HepG2 (cell line): Measurements from ENCODE around the gene OTUD6A. TPM values are rescaled to one million over a fixed set of nuclear protein-coding genes. Genes with fewer than 3 reads are reported as not detected.

Experiments
- ARID5B ChIP-seq: IDR thresholded peaks from 2 replicates; pipeline ENCODE4 v1.4.0; 2020; ENCODE audit warnings: mild to moderate bottlenecking, missing genetic modification reagents
- ATF7-NPFF ChIP-seq: sonication (generic); formaldehyde crosslinking; IDR thresholded peaks from 2 replicates; pipeline ENCODE4 v1.8.1; 2023; ENCODE audit warnings: mild to moderate bottlenecking, low read depth, missing genetic modification reagents, moderate library complexity
- CBX2 ChIP-seq, 2 experiments: fragments of 200-600 bp in 1 of 2; sonication (generic); formaldehyde crosslinking in 1 of 2; IDR thresholded peaks; 2 replicates each; pipeline versions ENCODE4 v1.7.0 to v1.8.1; 2018 to 2022; ENCODE audit warnings: low read depth in 2 of 2, low read length in 1 of 2, mild to moderate bottlenecking in 1 of 2, missing genetic modification reagents in 1 of 2
- CREM ChIP-seq, 2 experiments: sonication (generic) in 1 of 2; formaldehyde crosslinking in 1 of 2; IDR thresholded peaks; 2 replicates each; pipeline versions ENCODE4 v1.4.0 to v1.6.1; 2016 to 2020; ENCODE audit warnings: antibody characterized with exemption in 1 of 2, mild to moderate bottlenecking in 1 of 2, missing genetic modification reagents in 1 of 2
- ETV5 ChIP-seq: IDR thresholded peaks from 2 replicates; pipeline ENCODE4 v1.6.1; 2018; ENCODE audit warnings: missing biosample characterization, missing genetic modification reagents, inconsistent platforms, borderline replicate concordance
- FOXP1 ChIP-seq, 2 experiments: fragments of 450-650 bp in 1 of 2; IDR thresholded peaks; 2 replicates each; pipeline ENCODE4 v1.6.1; 2017 to 2018; ENCODE audit warnings: antibody characterized with exemption in 1 of 2
- HNF4A ChIP-seq: sonication (generic); formaldehyde crosslinking; IDR thresholded peaks from 2 replicates; pipeline ENCODE4 v1.4.0; 2020; ENCODE audit warnings: missing genetic modification reagents
- LCORL ChIP-seq, 2 experiments: fragments of 450-650 bp in 1 of 2; sonication (generic) in 1 of 2; formaldehyde crosslinking in 1 of 2; IDR thresholded peaks; 2 replicates each; pipeline versions ENCODE4 v1.5.0 to v1.6.1; 2017 to 2020; ENCODE audit warnings: antibody characterized with exemption in 1 of 2, missing genetic modification reagents in 1 of 2
- MEIS2 ChIP-seq: sonication (generic); formaldehyde crosslinking; IDR thresholded peaks from 2 replicates; pipeline ENCODE4 v1.9.0; 2021; ENCODE audit warnings: mild to moderate bottlenecking, missing genetic modification reagents
- MXI1 ChIP-seq: IDR thresholded peaks from 3 replicates; pipeline ENCODE4 v1.6.1; 2012; ENCODE audit warnings: low read depth, low read length, inconsistent platforms, borderline replicate concordance
- PTBP1 ChIP-seq: fragments of 200-400 bp; formaldehyde crosslinking; IDR thresholded peaks from 2 replicates; pipeline ENCODE4 v1.6.1; 2018; ENCODE audit warnings: low read length, low read depth; ENCODE audit not compliant: poor library complexity, severe bottlenecking
- SMAD9 ChIP-seq: sonication (generic); formaldehyde crosslinking; IDR thresholded peaks from 2 replicates; pipeline ENCODE4 v1.5.1; 2020; ENCODE audit warnings: mild to moderate bottlenecking, missing genetic modification reagents
- TEAD2 ChIP-seq: sonication (generic); formaldehyde crosslinking; IDR thresholded peaks from 2 replicates; pipeline ENCODE4 v1.9.0; 2021; ENCODE audit warnings: missing genetic modification reagents
- ZNF616 ChIP-seq: sonication (generic); formaldehyde crosslinking; IDR thresholded peaks from 2 replicates; pipeline ENCODE4 v1.5.0; 2020; ENCODE audit warnings: low read depth, mild to moderate bottlenecking, missing genetic modification reagents
- ZNF644 ChIP-seq: IDR thresholded peaks from 2 replicates; pipeline ENCODE4 v1.6.1; 2016; ENCODE audit warnings: low read depth
- ZSCAN21 ChIP-seq: sonication (generic); formaldehyde crosslinking; IDR thresholded peaks from 2 replicates; pipeline ENCODE4 v1.8.0; 2022; ENCODE audit warnings: mild to moderate bottlenecking, missing genetic modification reagents, moderate library complexity, borderline replicate concordance
- polyA plus RNA-seq, 8 experiments: library from polyadenylated mRNA; depleted of rRNA in 3 of 8; stranded (reverse) in 7 of 8; unstranded in 1 of 8; fragments of >200 nt; fragmentation: Illumina TruSeq in 4 of 8; extraction: Trizol in 4 of 8; gene quantifications; 2 replicates each; pipeline versions ENCODE4 v1.2.1 to v1.2.3, GENCODE V29; 2011 to 2016; ENCODE audit warnings: low read depth in 4 of 8, missing spikeins in 1 of 8, mixed read lengths in 1 of 8; ENCODE audit not compliant: insufficient read depth in 1 of 8
- total RNA-seq, 5 experiments: library from RNA; depleted of rRNA; stranded (reverse); fragments of >200 nt; fragmentation: Illumina TruSeq; extraction: Trizol; gene quantifications; 2 replicates each; pipeline ENCODE4 v1.2.3, GENCODE V29; 2016; ENCODE audit warnings: low read depth in 1 of 5
- TF ChIP-seq, protein P1 (sequence below): sonication (generic); formaldehyde crosslinking; IDR thresholded peaks from 2 replicates; pipeline ENCODE4 v1.5.1; 2020; ENCODE audit warnings: mild to moderate bottlenecking, missing genetic modification reagents, borderline replicate concordance
- TF ChIP-seq, protein P2 (sequence below): sonication (generic); formaldehyde crosslinking; IDR thresholded peaks from 2 replicates; pipeline ENCODE4 v1.5.0; 2020; ENCODE audit warnings: mild to moderate bottlenecking, missing genetic modification reagents, moderate library complexity

The OTUD6A gene
- total and polyA plus RNA-seq, 2 of the 13 experiments (the other 11 are each of a cell fraction or from before 2014, with no cell fraction given): not detected

DNA sequence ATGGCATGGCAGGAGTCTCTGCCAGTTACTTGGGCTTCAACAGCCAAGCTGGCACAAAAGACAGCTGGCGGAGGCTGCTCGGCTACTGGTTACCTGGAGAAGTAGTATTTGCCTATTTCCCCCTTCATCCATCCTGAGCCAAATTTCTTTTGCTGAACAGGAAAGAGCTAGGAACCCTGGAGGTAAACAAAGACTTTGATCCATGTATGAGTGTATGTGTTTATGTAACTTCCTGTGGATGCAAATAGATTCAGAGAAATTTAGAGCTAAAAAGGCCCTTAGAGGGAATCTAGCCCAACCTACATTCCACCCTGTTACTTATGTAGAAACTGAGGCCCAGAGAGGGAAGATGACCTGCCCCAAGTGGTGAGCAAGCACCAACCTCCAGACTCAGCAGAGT lies 23.7 kb upstream of the OTUD6A start (continued):
- no peak for TF ChIP-seq TEAD2
- TF ChIP-seq PTBP1: no peak
- no peak for TF ChIP-seq ATF7-NPFF
- TF ChIP-seq ARID5B (CRISPR knock-in tag): peak; percentile 66
- TF ChIP-seq, protein P1, sequence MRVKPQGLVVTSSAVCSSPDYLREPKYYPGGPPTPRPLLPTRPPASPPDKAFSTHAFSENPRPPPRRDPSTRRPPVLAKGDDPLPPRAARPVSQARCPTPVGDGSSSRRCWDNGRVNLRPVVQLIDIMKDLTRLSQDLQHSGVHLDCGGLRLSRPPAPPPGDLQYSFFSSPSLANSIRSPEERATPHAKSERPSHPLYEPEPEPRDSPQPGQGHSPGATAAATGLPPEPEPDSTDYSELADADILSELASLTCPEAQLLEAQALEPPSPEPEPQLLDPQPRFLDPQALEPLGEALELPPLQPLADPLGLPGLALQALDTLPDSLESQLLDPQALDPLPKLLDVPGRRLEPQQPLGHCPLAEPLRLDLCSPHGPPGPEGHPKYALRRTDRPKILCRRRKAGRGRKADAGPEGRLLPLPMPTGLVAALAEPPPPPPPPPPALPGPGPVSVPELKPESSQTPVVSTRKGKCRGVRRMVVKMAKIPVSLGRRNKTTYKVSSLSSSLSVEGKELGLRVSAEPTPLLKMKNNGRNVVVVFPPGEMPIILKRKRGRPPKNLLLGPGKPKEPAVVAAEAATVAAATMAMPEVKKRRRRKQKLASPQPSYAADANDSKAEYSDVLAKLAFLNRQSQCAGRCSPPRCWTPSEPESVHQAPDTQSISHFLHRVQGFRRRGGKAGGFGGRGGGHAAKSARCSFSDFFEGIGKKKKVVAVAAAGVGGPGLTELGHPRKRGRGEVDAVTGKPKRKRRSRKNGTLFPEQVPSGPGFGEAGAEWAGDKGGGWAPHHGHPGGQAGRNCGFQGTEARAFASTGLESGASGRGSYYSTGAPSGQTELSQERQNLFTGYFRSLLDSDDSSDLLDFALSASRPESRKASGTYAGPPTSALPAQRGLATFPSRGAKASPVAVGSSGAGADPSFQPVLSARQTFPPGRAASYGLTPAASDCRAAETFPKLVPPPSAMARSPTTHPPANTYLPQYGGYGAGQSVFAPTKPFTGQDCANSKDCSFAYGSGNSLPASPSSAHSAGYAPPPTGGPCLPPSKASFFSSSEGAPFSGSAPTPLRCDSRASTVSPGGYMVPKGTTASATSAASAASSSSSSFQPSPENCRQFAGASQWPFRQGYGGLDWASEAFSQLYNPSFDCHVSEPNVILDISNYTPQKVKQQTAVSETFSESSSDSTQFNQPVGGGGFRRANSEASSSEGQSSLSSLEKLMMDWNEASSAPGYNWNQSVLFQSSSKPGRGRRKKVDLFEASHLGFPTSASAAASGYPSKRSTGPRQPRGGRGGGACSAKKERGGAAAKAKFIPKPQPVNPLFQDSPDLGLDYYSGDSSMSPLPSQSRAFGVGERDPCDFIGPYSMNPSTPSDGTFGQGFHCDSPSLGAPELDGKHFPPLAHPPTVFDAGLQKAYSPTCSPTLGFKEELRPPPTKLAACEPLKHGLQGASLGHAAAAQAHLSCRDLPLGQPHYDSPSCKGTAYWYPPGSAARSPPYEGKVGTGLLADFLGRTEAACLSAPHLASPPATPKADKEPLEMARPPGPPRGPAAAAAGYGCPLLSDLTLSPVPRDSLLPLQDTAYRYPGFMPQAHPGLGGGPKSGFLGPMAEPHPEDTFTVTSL (CRISPR knock-in tag): peak; percentile 83; the same call in 1 of the 2 replicates
- peak; percentile 70 for TF ChIP-seq HNF4A (CRISPR knock-in tag)
- TF ChIP-seq MEIS2 (CRISPR knock-in tag): no peak
- TF ChIP-seq, protein P2, sequence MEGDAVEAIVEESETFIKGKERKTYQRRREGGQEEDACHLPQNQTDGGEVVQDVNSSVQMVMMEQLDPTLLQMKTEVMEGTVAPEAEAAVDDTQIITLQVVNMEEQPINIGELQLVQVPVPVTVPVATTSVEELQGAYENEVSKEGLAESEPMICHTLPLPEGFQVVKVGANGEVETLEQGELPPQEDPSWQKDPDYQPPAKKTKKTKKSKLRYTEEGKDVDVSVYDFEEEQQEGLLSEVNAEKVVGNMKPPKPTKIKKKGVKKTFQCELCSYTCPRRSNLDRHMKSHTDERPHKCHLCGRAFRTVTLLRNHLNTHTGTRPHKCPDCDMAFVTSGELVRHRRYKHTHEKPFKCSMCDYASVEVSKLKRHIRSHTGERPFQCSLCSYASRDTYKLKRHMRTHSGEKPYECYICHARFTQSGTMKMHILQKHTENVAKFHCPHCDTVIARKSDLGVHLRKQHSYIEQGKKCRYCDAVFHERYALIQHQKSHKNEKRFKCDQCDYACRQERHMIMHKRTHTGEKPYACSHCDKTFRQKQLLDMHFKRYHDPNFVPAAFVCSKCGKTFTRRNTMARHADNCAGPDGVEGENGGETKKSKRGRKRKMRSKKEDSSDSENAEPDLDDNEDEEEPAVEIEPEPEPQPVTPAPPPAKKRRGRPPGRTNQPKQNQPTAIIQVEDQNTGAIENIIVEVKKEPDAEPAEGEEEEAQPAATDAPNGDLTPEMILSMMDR (CRISPR knock-in tag): no peak
- TF ChIP-seq CBX2 (IDR thresholded peaks at IDR 0.05; ENCODE audit: low read depth, low read length): no peak
- no peak for TF ChIP-seq CBX2 (CRISPR knock-in tag; IDR thresholded peaks at IDR 0.05; ENCODE audit: low read depth)
- TF ChIP-seq ZSCAN21 (CRISPR knock-in tag): no peak
- no peak for TF ChIP-seq ZNF616 (CRISPR knock-in tag)
- no peak for TF ChIP-seq LCORL (IDR thresholded peaks at IDR 0.05)
- peak; percentile 34; the same call in 1 of the 2 replicates for TF ChIP-seq LCORL (CRISPR knock-in tag; IDR thresholded peaks at IDR 0.05)
- no peak for TF ChIP-seq MXI1
- TF ChIP-seq ETV5 (CRISPR knock-in tag): peak; percentile 61; the same call in 1 of the 2 replicates
- TF ChIP-seq FOXP1 (IDR thresholded peaks at IDR 0.05): no peak
- peak; percentile 42; the same call in 1 of the 2 replicates for TF ChIP-seq FOXP1 (CRISPR knock-in tag; IDR thresholded peaks at IDR 0.05)
- 0 out of 2 replicates have a peak, but pooled peaks have one; percentile 14 for TF ChIP-seq ZNF644 (CRISPR knock-in tag)
- TF ChIP-seq SMAD9 (CRISPR knock-in tag): no peak
- TF ChIP-seq CREM (IDR thresholded peaks at IDR 0.05): no peak
- TF ChIP-seq CREM (CRISPR knock-in tag; IDR thresholded peaks at IDR 0.05): no peak
